Erythroblast (primary cell): ENCODE measurements around the gene MGRN1.

Experiments used
- GATA1 ChIP-seq: IDR thresholded peaks from 2 replicates; pipeline ENCODE4 v1.6.1; 2011; ENCODE audit warnings: low read depth, mild to moderate bottlenecking, control low read depth, low read length, moderate library complexity
- POLR2A ChIP-seq: IDR thresholded peaks from 2 replicates; pipeline ENCODE4 v1.6.1; 2011; ENCODE audit warnings: mild to moderate bottlenecking, low read length

DNA sequence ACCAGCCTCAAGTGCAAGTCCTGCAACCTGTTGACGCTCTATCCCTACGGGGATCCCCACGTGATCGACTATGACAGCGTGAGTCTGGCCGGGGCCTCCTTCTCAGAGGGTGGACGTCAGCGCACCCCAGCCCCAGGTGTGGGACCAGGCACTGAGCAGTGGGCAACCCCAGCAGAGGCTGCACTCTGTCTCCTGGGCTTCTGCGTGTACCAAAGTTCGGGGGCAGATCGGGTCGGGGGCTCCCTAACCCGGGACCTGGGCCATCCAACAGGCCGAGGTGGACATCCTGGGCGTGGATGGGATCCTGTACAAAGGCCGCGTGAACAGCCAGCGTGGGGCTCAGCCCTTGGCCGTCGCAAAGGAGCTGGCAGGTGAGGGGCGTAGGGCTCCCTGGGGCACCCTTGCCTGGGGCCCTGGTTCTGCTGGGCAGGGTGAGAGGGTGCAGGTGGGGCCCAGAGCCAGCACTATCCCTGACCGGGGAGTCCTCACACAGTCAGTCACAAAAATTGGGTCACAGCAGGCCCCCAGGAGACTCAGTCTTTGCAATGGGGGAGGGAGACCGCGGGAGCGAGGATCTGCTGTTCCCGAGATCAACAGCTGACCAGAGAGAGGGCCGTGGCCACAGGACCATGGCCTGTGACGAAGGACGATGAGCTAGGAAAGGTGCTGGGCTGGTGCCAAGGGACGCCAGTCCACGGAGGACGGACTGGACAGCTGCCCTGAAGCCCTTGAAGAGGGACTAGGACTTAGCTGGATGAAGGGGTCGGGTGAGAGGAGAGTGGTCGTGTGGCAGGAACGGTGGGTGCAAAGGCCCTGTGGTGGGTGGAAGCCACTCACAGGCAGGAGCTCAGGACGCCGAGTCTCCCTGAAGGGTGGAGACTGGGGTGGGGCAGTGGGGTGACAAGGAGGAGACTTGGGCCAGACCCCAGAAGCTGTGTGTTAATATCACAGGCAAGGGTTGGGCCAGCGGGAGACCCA, 29.9 kb upstream of the MGRN1 start:
- no peak for TF ChIP-seq POLR2A
- TF ChIP-seq GATA1: no peak
